HepG2 (cell line): ENCODE measurements around the gene ARL11. TPM values are rescaled to one million over a fixed set of nuclear protein-coding genes. Genes with fewer than 3 reads are reported as not detected.
"Not testable (repeated sequence)": the region's sequence is repeated elsewhere in the genome, so short reads cannot be mapped to it uniquely, and the experiment has no call there.

ENCODE experiments used
- ATAC-seq: fragments of 200-7000 bp; cut with Tn5 transposase; 3 replicates; pipeline ENCODE4 v1.9.1; 2020; ENCODE audit warnings: mild to moderate bottlenecking, moderate library complexity
- BruUV-seq: library from RNA; stranded (reverse); fragments of 400-500 nt; replicated peaks from 2 replicates; lab custom pipeline; 2021; lab: Mats Ljungman, UMichigan
- CTCF ChIA-PET: fragments of 300-600 bp; formaldehyde crosslinking; extraction: SDS; loops from one replicate; lab custom pipeline; 2021; ENCODE audit warnings: low total read pairs, inconsistent platforms, low intra/inter-chr PET ratio; lab: Yijun Ruan, JAX
- POLR2A ChIA-PET: fragments of 350-600 bp; sonication (Branson Sonifier 250); formaldehyde crosslinking; loops from one replicate; lab custom pipeline; 2020; ENCODE audit warnings: antibody characterized with exemption, inconsistent platforms; lab: Yijun Ruan, JAX
- DNase-seq: peaks from one replicate; pipeline ENCODE4 v3.0.0-alpha.2; 2015; ENCODE audit warnings: low spot score
- FAIRE-seq: peaks from 3 replicates; lab custom pipeline; 2011; peaks lifted over from hg19 to GRCh38; lab: Jason Lieb, UNC
- H2AFZ ChIP-seq: one replicate; pipeline ENCODE4 v1.6.1; 2011; ENCODE audit warnings: low read length, inconsistent platforms
- H3K27ac ChIP-seq: fragments of 300-600 bp; 3 replicates; pipeline ENCODE4 v1.8.0; 2011; ENCODE audit warnings: mixed run types, mild to moderate bottlenecking, mixed read lengths, low read length, inconsistent platforms; ENCODE audit not compliant: insufficient read depth; ENCODE audit errors: extremely low read length
- H3K27me3 ChIP-seq, 2 experiments: fragments of 200-600 bp in 1 of 2; 2 replicates in 1 of 2; 3 replicates in 1 of 2; pipeline versions ENCODE4 v1.6.0 to v1.8.0; 2011; ENCODE audit warnings: low read length in 2 of 2, mild to moderate bottlenecking in 2 of 2, moderate library complexity in 2 of 2, inconsistent platforms in 1 of 2; ENCODE audit not compliant: insufficient read depth in 2 of 2, control insufficient read depth in 1 of 2
- H3K36me3 ChIP-seq, 2 experiments: fragments of 200-600 bp in 1 of 2; replicated peaks in 1 of 2; 2 replicates in 1 of 2; 3 replicates in 1 of 2; pipeline versions ENCODE4 v1.5.1 to v1.8.0; 2011; ENCODE audit warnings: low read length in 2 of 2, inconsistent platforms in 1 of 2; ENCODE audit not compliant: insufficient read depth in 2 of 2, control insufficient read depth in 1 of 2
- H3K4me1 ChIP-seq: 2 replicates; pipeline ENCODE4 v1.5.1; 2012; ENCODE audit warnings: low read length, inconsistent platforms; ENCODE audit not compliant: insufficient read depth
- H3K4me2 ChIP-seq: 2 replicates; pipeline ENCODE4 v1.6.0; 2011; ENCODE audit warnings: low read depth, low read length, inconsistent platforms
- H3K4me3 ChIP-seq, 3 experiments: fragments of 200-600 bp in 1 of 3; sonication (generic), shearing (Covaris generic) in 1 of 3; replicated peaks in 1 of 3; 2 replicates each; pipeline ENCODE4 v1.5.1; 2011 to 2016; ENCODE audit warnings: low read length in 3 of 3, inconsistent platforms in 2 of 3, low read depth in 2 of 3, mild to moderate bottlenecking in 2 of 3, control low read depth in 1 of 3, mixed read lengths in 1 of 3; ENCODE audit not compliant: insufficient read depth in 1 of 3
- H3K79me2 ChIP-seq: one replicate; pipeline ENCODE4 v1.6.1; 2011; ENCODE audit warnings: low read length, inconsistent platforms; ENCODE audit not compliant: insufficient read depth
- H3K9ac ChIP-seq: 2 replicates; pipeline ENCODE4 v1.6.0; 2011; ENCODE audit warnings: mild to moderate bottlenecking, low read depth, low read length, inconsistent platforms; ENCODE audit not compliant: insufficient read depth
- H3K9me3 ChIP-seq: 2 replicates; pipeline ENCODE4 v1.5.1; 2012; ENCODE audit warnings: mild to moderate bottlenecking, low read length
- H4K20me1 ChIP-seq: 2 replicates; pipeline ENCODE4 v1.6.0; 2011; ENCODE audit warnings: inconsistent platforms, mild to moderate bottlenecking, low read length, moderate library complexity; ENCODE audit not compliant: insufficient read depth
- CBX5 ChIP-seq: sonication (generic); formaldehyde crosslinking; IDR thresholded peaks from 2 replicates; pipeline ENCODE4 v1.4.0; 2020; ENCODE audit warnings: missing genetic modification reagents, borderline replicate concordance
- FOXA3 ChIP-seq: IDR thresholded peaks from 2 replicates; pipeline ENCODE4 v1.6.1; 2016; ENCODE audit warnings: missing genetic modification reagents, missing compliant biosample characterization
- FOXP1 ChIP-seq, 2 experiments: fragments of 450-650 bp in 1 of 2; IDR thresholded peaks; 2 replicates each; pipeline ENCODE4 v1.6.1; 2017 to 2018; ENCODE audit warnings: antibody characterized with exemption in 1 of 2
- HNF4G ChIP-seq, 2 experiments: sonication (generic) in 1 of 2; formaldehyde crosslinking in 1 of 2; IDR thresholded peaks; 2 replicates each; pipeline versions ENCODE4 v1.4.0 to v1.6.1; 2011 to 2020; ENCODE audit warnings: borderline replicate concordance in 2 of 2, low read depth in 2 of 2, mild to moderate bottlenecking in 2 of 2, low read length in 1 of 2, missing genetic modification reagents in 1 of 2, moderate library complexity in 1 of 2
- KDM1A ChIP-seq: IDR thresholded peaks from 2 replicates; pipeline ENCODE4 v1.6.1; 2016; ENCODE audit warnings: missing compliant biosample characterization
- MIXL1 ChIP-seq: IDR thresholded peaks from 2 replicates; pipeline ENCODE4 v1.6.1; 2016
- NR2F1 ChIP-seq, 2 experiments: fragments of 450-650 bp in 1 of 2; formaldehyde crosslinking in 1 of 2; IDR thresholded peaks; 2 replicates each; pipeline versions ENCODE4 v1.5.0 to v1.6.1; 2016 to 2020; ENCODE audit warnings: mild to moderate bottlenecking in 1 of 2, missing compliant biosample characterization in 1 of 2, missing genetic modification reagents in 1 of 2, moderate library complexity in 1 of 2
- NR2F6 ChIP-seq, 2 experiments: IDR thresholded peaks; 2 replicates each; pipeline ENCODE4 v1.6.1; 2016; ENCODE audit warnings: antibody characterized with exemption in 1 of 2, mild to moderate bottlenecking in 1 of 2
- PATZ1 ChIP-seq: sonication (generic); formaldehyde crosslinking; IDR thresholded peaks from 2 replicates; pipeline ENCODE4 v1.4.0; 2020; ENCODE audit warnings: missing genetic modification reagents
- PAXIP1 ChIP-seq: sonication (generic); formaldehyde crosslinking; conservative IDR thresholded peaks from 2 replicates; pipeline ENCODE4 v1.4.0; 2020; ENCODE audit warnings: mild to moderate bottlenecking, missing genetic modification reagents, moderate library complexity
- PHF5A ChIP-seq: IDR thresholded peaks from one replicate; pipeline ENCODE4 v1.6.1; 2018; ENCODE audit warnings: low read depth, missing genetic modification reagents; ENCODE audit not compliant: unreplicated experiment
- SKI ChIP-seq: fragments of 450-650 bp; IDR thresholded peaks from one replicate; pipeline ENCODE4 v1.6.1; 2018; ENCODE audit warnings: mild to moderate bottlenecking; ENCODE audit not compliant: partially characterized antibody
- SOX5 ChIP-seq: IDR thresholded peaks from 2 replicates; pipeline ENCODE4 v1.6.1; 2016; ENCODE audit warnings: borderline replicate concordance
- TARDBP ChIP-seq: sonication (generic); formaldehyde crosslinking; IDR thresholded peaks from 2 replicates; pipeline ENCODE4 v1.8.0; 2022; ENCODE audit warnings: mild to moderate bottlenecking, missing genetic modification reagents
- TGIF2 ChIP-seq: IDR thresholded peaks from 2 replicates; pipeline ENCODE4 v1.6.1; 2016; ENCODE audit warnings: control low read depth, missing compliant biosample characterization
- THAP11 ChIP-seq: IDR thresholded peaks from 2 replicates; pipeline ENCODE4 v1.6.1; 2016; ENCODE audit warnings: missing biosample characterization, missing genetic modification reagents
- WGBS: methylation state at CpG from one replicate; pipeline ENCODE4 v1.1.6; 2017; ENCODE audit warnings: low lambda C conversion rate; 5-methylcytosine and 5-hydroxymethylcytosine counted together
- in situ Hi-C: cut with HindIII; loops from 2 replicates; pipeline ENCODE4 v1.10.0; 2017; ENCODE audit warnings: low pct_unique_long_range_greater_than_20kb; ENCODE audit not compliant: extremely low pct_ligation_motif_present
- intact Hi-C: fragments of 100-400 bp; cut with micrococcal nuclease; formaldehyde crosslinking; loops from one replicate; pipeline ENCODE4 v1.10.0; 2022; ENCODE audit not compliant: unreplicated experiment
- polyA plus RNA-seq, 8 experiments: library from polyadenylated mRNA; depleted of rRNA in 3 of 8; stranded (reverse) in 7 of 8; unstranded in 1 of 8; fragments of >200 nt; fragmentation: Illumina TruSeq in 4 of 8; extraction: Trizol in 4 of 8; gene quantifications; 2 replicates each; pipeline versions ENCODE4 v1.2.1 to v1.2.3, GENCODE V29; 2011 to 2016; ENCODE audit warnings: low read depth in 4 of 8, missing spikeins in 1 of 8, mixed read lengths in 1 of 8; ENCODE audit not compliant: insufficient read depth in 1 of 8
- total RNA-seq, 5 experiments: library from RNA; depleted of rRNA; stranded (reverse); fragments of >200 nt; fragmentation: Illumina TruSeq; extraction: Trizol; gene quantifications; 2 replicates each; pipeline ENCODE4 v1.2.3, GENCODE V29; 2016; ENCODE audit warnings: low read depth in 1 of 5
- TF ChIP-seq, protein P1 (sequence below): sonication (generic); formaldehyde crosslinking; IDR thresholded peaks from 2 replicates; pipeline ENCODE4 v1.8.0; 2022; ENCODE audit warnings: mild to moderate bottlenecking, missing genetic modification reagents

ARL11 gene
- total and polyA plus RNA-seq, 2 of the 13 experiments (the other 11 are each of a cell fraction or from before 2014, with no cell fraction given), result 0.04 to 0.22 TPM

- H2AFZ ChIP-seq; BruUV-seq; H3K9ac ChIP-seq; H3K4me3 ChIP-seq; H3K79me2 ChIP-seq; in situ Hi-C loops; H3K27ac ChIP-seq; ATAC-seq; H3K36me3 ChIP-seq; H4K20me1 ChIP-seq; H3K27me3 ChIP-seq; CTCF ChIA-PET; H3K9me3 ChIP-seq; intact Hi-C loops; H3K4me2 ChIP-seq; FAIRE-seq; TF ChIP-seq HNF4G (CRISPR knock-in tag; IDR thresholded peaks at IDR 0.05; ENCODE audit: borderline replicate concordance, low read depth); FOXP1 (IDR thresholded peaks at IDR 0.05): not testable (repeated sequence)
- POLR2A ChIA-PET, result interaction anchor here (1.1 to 1.2 kb wide), 2 partner anchors 147 to 376 kb away, joined by 3 to 4 read pairs; partner anchors contain the start of gene CAB39L
- DNase-seq, result peak; percentile 36
- peaks cover 64% of the 10 kb centered on the region for H3K4me1 ChIP-seq
- WGBS, result 54% methylated on average over 3 of the region's 3 CpGs
- TF ChIP-seq MIXL1 (CRISPR knock-in tag), result 0 out of 2 replicates have a peak, but pooled peaks have one; percentile 33
- TF ChIP-seq NR2F1 (CRISPR knock-in tag; IDR thresholded peaks at IDR 0.05), result peak; percentile 56 to 60; a peak in 2 of 4 replicates
- 0 out of 2 replicates have a peak, but pooled peaks have one; percentile 22 for TF ChIP-seq PAXIP1 (CRISPR knock-in tag)
- peak; percentile 30; the same call in 1 of the 2 replicates for TF ChIP-seq FOXA3
- 0 out of 2 replicates have a peak, but pooled peaks have one; percentile 30 for TF ChIP-seq CBX5
- TF ChIP-seq KDM1A (CRISPR knock-in tag), result 0 out of 2 replicates have a peak, but pooled peaks have one; percentile 21
- TF ChIP-seq PHF5A (CRISPR knock-in tag), result peak; percentile 21
- 0 out of 2 replicates have a peak, but pooled peaks have one; percentile 21 for TF ChIP-seq HNF4G (IDR thresholded peaks at IDR 0.05; ENCODE audit: borderline replicate concordance, low read depth, low read length)
- TF ChIP-seq SOX5, result peak; percentile 24; the same call in 1 of the 2 replicates
- peak; percentile 17 for TF ChIP-seq SKI
- TF ChIP-seq TGIF2, result 0 out of 2 replicates have a peak, but pooled peaks have one; percentile 41
- TF ChIP-seq PATZ1 (CRISPR knock-in tag), result 0 out of 2 replicates have a peak, but pooled peaks have one; percentile 20
- peak; percentile 43; the same call in 1 of the 2 replicates for TF ChIP-seq NR2F6 (IDR thresholded peaks at IDR 0.05)
- TF ChIP-seq NR2F6 (CRISPR knock-in tag; IDR thresholded peaks at IDR 0.05), result peak; percentile 81
- TF ChIP-seq FOXP1 (CRISPR knock-in tag; IDR thresholded peaks at IDR 0.05), result peak; percentile 89
- TF ChIP-seq, protein P1, sequence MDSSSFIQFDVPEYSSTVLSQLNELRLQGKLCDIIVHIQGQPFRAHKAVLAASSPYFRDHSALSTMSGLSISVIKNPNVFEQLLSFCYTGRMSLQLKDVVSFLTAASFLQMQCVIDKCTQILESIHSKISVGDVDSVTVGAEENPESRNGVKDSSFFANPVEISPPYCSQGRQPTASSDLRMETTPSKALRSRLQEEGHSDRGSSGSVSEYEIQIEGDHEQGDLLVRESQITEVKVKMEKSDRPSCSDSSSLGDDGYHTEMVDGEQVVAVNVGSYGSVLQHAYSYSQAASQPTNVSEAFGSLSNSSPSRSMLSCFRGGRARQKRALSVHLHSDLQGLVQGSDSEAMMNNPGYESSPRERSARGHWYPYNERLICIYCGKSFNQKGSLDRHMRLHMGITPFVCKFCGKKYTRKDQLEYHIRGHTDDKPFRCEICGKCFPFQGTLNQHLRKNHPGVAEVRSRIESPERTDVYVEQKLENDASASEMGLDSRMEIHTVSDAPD, result peak; percentile 67; the same call in 1 of the 2 replicates
- TF ChIP-seq TARDBP (CRISPR knock-in tag), result 0 out of 2 replicates have a peak, but pooled peaks have one; percentile 28
- TF ChIP-seq THAP11 (CRISPR knock-in tag), result 0 out of 2 replicates have a peak, but pooled peaks have one; percentile 27
Measured at GRCh38 chr13:49590714-49591113, 37.6 kb upstream of the ARL11 start.
